ENCODE data around the gene ITK. TPM values are rescaled to one million over a fixed set of nuclear protein-coding genes. Genes with fewer than 3 reads are reported as not detected.

Gene ITK
- total and polyA plus RNA-seq, 2 of the 8 experiments (the other 6 are each of a cell fraction or from before 2014, with no cell fraction given), result 0.05 TPM; not detected in 1

- DNase-seq (ENCODE audit: low read depth in 1 of 2, low spot score in 2 of 2), result no peak
- H3K14ac ChIP-seq (ENCODE audit: insufficient read length), result no peak overlapping the region
- no peak overlapping the region for H3K18ac ChIP-seq (ENCODE audit: extremely low read depth, low read length)
- 82% methylated on average over 6 of the region's 6 CpGs; no CpG with 5 or more reads in 1 of the 2 experiments for WGBS, 2 experiments (ENCODE audit: extremely low coverage in 1 of 2, insufficient coverage in 1 of 2, insufficient read length in 1 of 2, insufficient replicate concordance in 2 of 2, low coverage in 1 of 2, low lambda C conversion rate in 2 of 2, missing lambda C conversion rate in 1 of 2)
- POLR2A ChIA-PET (ENCODE audit: partially characterized antibody), result no interaction called here
- no peak for FAIRE-seq
- H3K36me3 ChIP-seq (ENCODE audit: control insufficient read depth in 2 of 4, insufficient read depth in 4 of 4, low read length in 3 of 4), result no peaks in the 10 kb centered on the region
- H3K79me1 ChIP-seq (ENCODE audit: low read depth, low read length), result no peaks in the 10 kb centered on the region
- no peak overlapping the region for H3K9ac ChIP-seq (replicated peaks in 1 of 4; ENCODE audit: extremely low read depth in 1 of 4, low read depth in 3 of 4, low read length in 3 of 4)
- no peaks in the 10 kb centered on the region for H4K20me1 ChIP-seq (replicated peaks in 1 of 2; ENCODE audit: control insufficient read depth in 1 of 2, insufficient read depth in 2 of 2, low read length in 2 of 2)
- H3K27me3 ChIP-seq (replicated peaks in 1 of 4; ENCODE audit: control insufficient read depth in 3 of 4, extremely low read depth in 1 of 4, insufficient read depth in 3 of 4, low read length in 3 of 4), result no peaks in the 10 kb centered on the region
- no peak overlapping the region for H3K4me3 ChIP-seq (ENCODE audit: extremely low read depth in 1 of 4, insufficient read depth in 2 of 4, low read depth in 3 of 4, low read length in 4 of 4)
- H3K9me3 ChIP-seq (ENCODE audit: insufficient read depth in 2 of 2, low read depth in 1 of 2, low read length in 1 of 2), result no peaks in the 10 kb centered on the region
- TF ChIP-seq SAP30 (IDR thresholded peaks at IDR 0.05; ENCODE audit: insufficient read depth, insufficient replicate concordance, low read length) (no peak), JUND (IDR thresholded peaks at IDR 0.05; ENCODE audit: low read length) (no peak), TAF1 (IDR thresholded peaks at IDR 0.05; ENCODE audit: low read depth, low read length) (no peak), RAD21 (IDR thresholded peaks at IDR 0.05 in 1 of 2, conservative IDR thresholded peaks at IDR 0.05 in 1 of 2; ENCODE audit: low read depth in 2 of 2, low read length in 2 of 2) (no peak), ZNF274 (IDR thresholded peaks at IDR 0.05; ENCODE audit: borderline replicate concordance, extremely low read depth, low read length) (no peak), CHD1 (IDR thresholded peaks at IDR 0.05; ENCODE audit: low read depth, low read length) (no peak), NANOG (IDR thresholded peaks at IDR 0.05; ENCODE audit: insufficient read depth, low read depth, low read length, poor library complexity, severe bottlenecking) (no peak), SIX5 (IDR thresholded peaks at IDR 0.05; ENCODE audit: low read depth, low read length) (no peak), MAFK (IDR thresholded peaks at IDR 0.05; ENCODE audit: low read depth, low read length) (no peak), E2F6 (IDR thresholded peaks at IDR 0.05) (no peak), CBX5 (IDR thresholded peaks at IDR 0.05; ENCODE audit: low read depth, low read length) (no peak), GABPA (IDR thresholded peaks at IDR 0.05; ENCODE audit: borderline replicate concordance, insufficient read depth, low read length) (no peak)
- no peaks in the 10 kb centered on the region for H3K4me1 ChIP-seq (replicated peaks in 1 of 4; ENCODE audit: control insufficient read depth in 3 of 4, insufficient read depth in 4 of 4, low read length in 3 of 4)
- H4K91ac ChIP-seq (replicated peaks; ENCODE audit: insufficient read length, low read length), result no peak overlapping the region
- H2AK5ac ChIP-seq (ENCODE audit: low read depth, low read length), result no peak overlapping the region
- H2BK5ac ChIP-seq (ENCODE audit: low read depth, low read length), result no peak overlapping the region
- no peak overlapping the region for H4K5ac ChIP-seq (ENCODE audit: insufficient read length, low read depth, low read length)
- no peak overlapping the region for H4K8ac ChIP-seq (ENCODE audit: extremely low read depth, insufficient read depth, low read length)
- H3K4ac ChIP-seq (replicated peaks; ENCODE audit: insufficient read length, low read depth, low read length), result no peak overlapping the region
- H2BK15ac ChIP-seq (ENCODE audit: low read length), result no peak overlapping the region
- H2BK20ac ChIP-seq (ENCODE audit: low read length), result no peak overlapping the region
- H2BK120ac ChIP-seq (replicated peaks; ENCODE audit: low read depth, low read length), result no peak overlapping the region
- H3K79me2 ChIP-seq (ENCODE audit: control insufficient read depth in 1 of 2, insufficient read depth in 2 of 2, low read length in 2 of 2), result no peaks in the 10 kb centered on the region
- no peak overlapping the region for H3K4me2 ChIP-seq (ENCODE audit: insufficient read depth in 1 of 2, low read depth in 2 of 2, low read length in 2 of 2)
- no peak overlapping the region for H2BK12ac ChIP-seq (ENCODE audit: low read depth, low read length)
- H3K23ac ChIP-seq (ENCODE audit: insufficient read length), result no peak overlapping the region
- H2AFZ ChIP-seq (ENCODE audit: low read length), result no peak overlapping the region
- CTCF ChIA-PET (ENCODE audit: partially characterized antibody), result interaction anchor here (1.2 to 2.8 kb wide), 2 partner anchors 13 to 20 kb away, joined by 3 to 16 read pairs; no protein-coding TSS in a partner anchor
- H3K56ac ChIP-seq (replicated peaks; ENCODE audit: insufficient read length, low read depth, low read length), result no peak overlapping the region
- no peaks in the 10 kb centered on the region for H3K23me2 ChIP-seq (ENCODE audit: low read depth, low read length)
- no peak overlapping the region for H3K27ac ChIP-seq (ENCODE audit: low read depth, low read length)
Measured at GRCh38 chr5:157161996-157162395, 18.6 kb upstream of the ITK start.

Data from H1 (cell line).